ENCODE results near the gene ZIC1. TPM values are rescaled to one million over a fixed set of nuclear protein-coding genes. Genes with fewer than 3 reads are reported as not detected.

The ZIC1 gene
- total RNA-seq, 1 experiment from 2014 or later = 0.36 TPM

DNA sequence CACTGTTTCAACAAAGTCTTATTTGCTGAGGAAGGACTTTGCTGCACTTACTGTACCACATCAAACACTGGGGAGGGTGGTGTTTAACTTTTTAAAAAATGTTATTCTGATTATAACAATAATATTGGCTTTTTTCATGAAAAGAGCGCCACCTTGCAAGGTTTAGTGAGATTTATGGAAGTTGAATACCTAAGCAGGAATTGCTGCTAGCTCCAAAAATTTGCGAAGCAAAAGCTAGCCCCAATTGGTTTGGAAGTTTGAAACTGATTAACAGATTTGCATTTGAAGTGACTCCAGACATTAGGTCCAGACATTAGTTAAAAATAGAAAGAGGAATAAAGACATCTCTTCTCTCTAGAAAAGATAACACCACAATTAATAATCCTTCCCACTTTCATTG, 6.7 kb downstream of the ZIC1 start:
- BruUV-seq (replicated peaks) = no TSS peak
- intact Hi-C loops (cut with micrococcal nuclease; ENCODE audit: unreplicated experiment) = no loop called here

GRCh38 chr3:147416931-147417330, 7.8 kb downstream of the ZIC1 start:
- no TSS peak for BruUV-seq (replicated peaks)
- DNase-seq (ENCODE audit: low read depth, low spot score) = no peak
- Histone ChIP-seq H3K4me1 (ENCODE audit: control insufficient read depth, insufficient read depth, low read length) (no peaks in the 10 kb centered on the region), H3K9me3 (ENCODE audit: control insufficient read depth, insufficient read depth, low read depth, low read length) (no peaks in the 10 kb centered on the region), H3K36me3 (ENCODE audit: control insufficient read depth, insufficient read depth, low read length) (no peaks in the 10 kb centered on the region), H3K4me3 (ENCODE audit: low read depth in 2 of 2, low read length in 2 of 2) (no peak overlapping the region), H3K27ac (ENCODE audit: low read length) (no peak overlapping the region), H3K27me3 (ENCODE audit: control insufficient read depth, insufficient read depth, low read length) (no peaks in the 10 kb centered on the region; the same call in 1 of the 2 replicates)
- ATAC-seq = no peak
- ChIA-PET CTCF (no interaction called here), POLR2A (interaction anchor here (0.6 kb wide), 1 partner anchor 1807 kb away, joined by 4 read pairs; no protein-coding TSS in a partner anchor)
- in situ Hi-C loops (cut with HindIII; ENCODE audit: low pct_unique_long_range_greater_than_20kb, low sequenced_read_pairs) (no loop called here), intact Hi-C loops (cut with micrococcal nuclease; ENCODE audit: unreplicated experiment) (no loop called here)
- no peak for TF ChIP-seq POLR2AphosphoS5 (IDR thresholded peaks at IDR 0.05; ENCODE audit: low read depth, low read length)
- TF ChIP-seq SIN3A (IDR thresholded peaks at IDR 0.05; ENCODE audit: borderline replicate concordance, insufficient read depth, low read depth, low read length) = no peak
- no peak for TF ChIP-seq TCF7L2 (IDR thresholded peaks at IDR 0.05; ENCODE audit: low read depth, low read length)
- TF ChIP-seq REST (IDR thresholded peaks at IDR 0.05; ENCODE audit: insufficient read depth in 1 of 2, low read depth in 2 of 2, low read length in 1 of 2) = no peak
- TF ChIP-seq CTCF (IDR thresholded peaks at IDR 0.05) = no peak

More for the DNA sequence above, 6.7 kb downstream of the ZIC1 start:
- ChIA-PET CTCF (no interaction called here), POLR2A (no interaction called here)
- DNase-seq (ENCODE audit: low read depth, low spot score) (no peak), ATAC-seq (no peak)
- H3K9me3 ChIP-seq (ENCODE audit: control insufficient read depth, insufficient read depth, low read depth, low read length) = no peaks in the 10 kb centered on the region
- H3K4me1 ChIP-seq (ENCODE audit: control insufficient read depth, insufficient read depth, low read length) = no peaks in the 10 kb centered on the region
- in situ Hi-C loops (cut with HindIII; ENCODE audit: low pct_unique_long_range_greater_than_20kb, low sequenced_read_pairs) = no loop called here
- H3K4me3 ChIP-seq (ENCODE audit: low read depth in 2 of 2, low read length in 2 of 2) = no peak overlapping the region
- H3K27me3 ChIP-seq (ENCODE audit: control insufficient read depth, insufficient read depth, low read length) = no peaks in the 10 kb centered on the region; the same call in 1 of the 2 replicates
- no peaks in the 10 kb centered on the region for H3K36me3 ChIP-seq (ENCODE audit: control insufficient read depth, insufficient read depth, low read length)
- H3K27ac ChIP-seq (ENCODE audit: low read length) = no peak overlapping the region
- TF ChIP-seq SIN3A (IDR thresholded peaks at IDR 0.05; ENCODE audit: borderline replicate concordance, insufficient read depth, low read depth, low read length) (no peak), REST (IDR thresholded peaks at IDR 0.05; ENCODE audit: insufficient read depth in 1 of 2, low read depth in 2 of 2, low read length in 1 of 2) (no peak), POLR2AphosphoS5 (IDR thresholded peaks at IDR 0.05; ENCODE audit: low read depth, low read length) (no peak), TCF7L2 (IDR thresholded peaks at IDR 0.05; ENCODE audit: low read depth, low read length) (no peak), CTCF (IDR thresholded peaks at IDR 0.05) (no peak)
